GM12892 (cell line): Measurements from ENCODE around the gene SORBS1.

Experiments used
- POLR2A ChIP-seq: IDR thresholded peaks from 2 replicates; pipeline ENCODE4 v1.6.1; 2011; ENCODE audit warnings: low read depth, low read length, control low read depth
- POLR2AphosphoS5 ChIP-seq: IDR thresholded peaks from 2 replicates; pipeline ENCODE4 v1.6.1; 2011; ENCODE audit warnings: low read depth, low read length, control low read depth

DNA sequence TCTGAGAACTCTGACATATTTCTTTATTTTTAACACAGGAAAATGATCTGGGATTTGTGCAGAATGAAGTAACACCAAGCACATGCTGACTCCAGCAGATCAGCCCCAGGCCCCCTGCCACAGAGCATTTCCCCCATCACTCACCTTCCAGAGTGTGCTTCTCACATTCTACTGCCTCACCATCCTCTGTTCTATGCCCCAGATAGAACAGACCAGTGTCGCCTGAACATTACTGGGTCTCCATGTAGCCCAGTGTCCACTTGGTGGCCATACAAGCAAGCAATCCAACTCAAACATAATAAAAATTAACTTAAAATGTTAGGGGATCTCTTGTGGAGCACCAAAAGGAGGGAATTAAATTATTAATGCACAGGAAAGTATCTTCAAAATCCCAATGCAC lies 58.8 kb downstream of the SORBS1 start:
- TF ChIP-seq POLR2AphosphoS5 (no peak), POLR2A (no peak)
